H1 (cell line): ENCODE results near the gene PLA2G15.

Experiments used
- CEBPB ChIP-seq: IDR thresholded peaks from 2 replicates; pipeline ENCODE4 v1.6.1; 2012; ENCODE audit warnings: low read depth, low read length
- CTCF ChIP-seq, 3 experiments: IDR thresholded peaks; 1 replicate in 2 of 3; 2 replicates in 1 of 3; pipeline versions ENCODE4 v1.5.1 to v1.6.1; 2011; ENCODE audit warnings: low read length in 3 of 3, mild to moderate bottlenecking in 3 of 3, inconsistent platforms in 2 of 3, low read depth in 1 of 3, moderate library complexity in 1 of 3; ENCODE audit not compliant: insufficient read depth in 1 of 3; ENCODE audit errors: control extremely low read depth in 1 of 3
- EP300 ChIP-seq, 2 experiments: IDR thresholded peaks; 1 replicate in 1 of 2; 2 replicates in 1 of 2; pipeline ENCODE4 v1.6.1; 2011 to 2012; ENCODE audit warnings: low read depth in 2 of 2, low read length in 2 of 2, mild to moderate bottlenecking in 2 of 2, borderline replicate concordance in 1 of 2, inconsistent platforms in 1 of 2, moderate library complexity in 1 of 2
- EZH2 ChIP-seq: fragments of 200-600 bp; sonication (generic); IDR thresholded peaks from 2 replicates; pipeline ENCODE4 v1.7.1; 2012; ENCODE audit warnings: low read depth, mild to moderate bottlenecking, moderate library complexity, low read length, inconsistent platforms; ENCODE audit not compliant: severe bottlenecking
- GABPA ChIP-seq: IDR thresholded peaks from 2 replicates; pipeline ENCODE4 v1.6.1; 2011; ENCODE audit warnings: mild to moderate bottlenecking, low read length, moderate library complexity, borderline replicate concordance; ENCODE audit not compliant: insufficient read depth
- MAFK ChIP-seq: IDR thresholded peaks from 2 replicates; pipeline ENCODE4 v1.6.1; 2012; ENCODE audit warnings: low read depth, mild to moderate bottlenecking, improper control_type of control experiment, low read length
- PHF8 ChIP-seq: fragments of 200-600 bp; sonication (generic); conservative IDR thresholded peaks from 2 replicates; pipeline ENCODE4 v1.7.1; 2012; ENCODE audit warnings: low read depth, mild to moderate bottlenecking, inconsistent platforms, low read length, moderate library complexity
- POLR2A ChIP-seq, 2 experiments: IDR thresholded peaks; 1 replicate in 1 of 2; 2 replicates in 1 of 2; pipeline ENCODE4 v1.6.1; 2011; ENCODE audit warnings: low read depth in 2 of 2, low read length in 2 of 2, mild to moderate bottlenecking in 2 of 2; ENCODE audit errors: control extremely low read depth in 1 of 2
- POLR2AphosphoS5 ChIP-seq: IDR thresholded peaks from 2 replicates; pipeline ENCODE4 v1.6.1; 2011; ENCODE audit warnings: low read depth, low read length
- RAD21 ChIP-seq, 2 experiments: IDR thresholded peaks in 1 of 2; conservative IDR thresholded peaks in 1 of 2; 2 replicates each; pipeline ENCODE4 v1.6.1; 2011; ENCODE audit warnings: low read depth in 2 of 2, low read length in 2 of 2, improper control_type of control experiment in 1 of 2, inconsistent platforms in 1 of 2, mild to moderate bottlenecking in 1 of 2, moderate library complexity in 1 of 2
- RXRA ChIP-seq: IDR thresholded peaks from 2 replicates; pipeline ENCODE4 v1.6.1; 2011; ENCODE audit warnings: low read depth, mild to moderate bottlenecking, low read length, moderate library complexity; ENCODE audit not compliant: insufficient read depth
- SIN3A ChIP-seq, 2 experiments: IDR thresholded peaks in 1 of 2; conservative IDR thresholded peaks in 1 of 2; 2 replicates each; pipeline ENCODE4 v1.6.1; 2011 to 2012; ENCODE audit warnings: low read length in 2 of 2, improper control_type of control experiment in 1 of 2, low read depth in 1 of 2, mild to moderate bottlenecking in 1 of 2
- SUZ12 ChIP-seq: fragments of 200-600 bp; sonication (generic); IDR thresholded peaks from 2 replicates; pipeline ENCODE4 v1.6.1; 2012; ENCODE audit warnings: mild to moderate bottlenecking, inconsistent platforms, low read length, moderate library complexity, mixed read lengths
- USF2 ChIP-seq: IDR thresholded peaks from 2 replicates; pipeline ENCODE4 v1.6.1; 2011; ENCODE audit warnings: low read length, improper control_type of control experiment

GRCh38 chr16:68285683-68286082, 40.5 kb downstream of the PLA2G15 start:
- TF ChIP-seq POLR2A (IDR thresholded peaks at IDR 0.05; ENCODE audit: control extremely low read depth in 1 of 2, low read depth in 2 of 2, low read length in 2 of 2) (no peak), EZH2 (no peak), CTCF (IDR thresholded peaks at IDR 0.05; ENCODE audit: control extremely low read depth in 1 of 3, insufficient read depth in 1 of 3, low read depth in 1 of 3, low read length in 3 of 3) (no peak), SUZ12 (no peak), USF2 (no peak), CEBPB (no peak), PHF8 (no peak), GABPA (no peak), EP300 (IDR thresholded peaks at IDR 0.05; ENCODE audit: borderline replicate concordance in 1 of 2, low read depth in 2 of 2, low read length in 2 of 2) (no peak), RXRA (no peak), RAD21 (IDR thresholded peaks at IDR 0.05 in 1 of 2, conservative IDR thresholded peaks at IDR 0.05 in 1 of 2; ENCODE audit: low read depth in 2 of 2, low read length in 2 of 2) (no peak), POLR2AphosphoS5 (no peak), SIN3A (conservative IDR thresholded peaks at IDR 0.05 in 1 of 2, IDR thresholded peaks at IDR 0.05 in 1 of 2; ENCODE audit: low read depth in 1 of 2, low read length in 2 of 2) (no peak), MAFK (no peak)
